Head of caudate nucleus (tissue), 42 donors: ENCODE data around the gene RAB11FIP5.

Experiments
- DNase-seq, 42 donors: peaks; one replicate each; pipeline versions ENCODE4 v3.0.0 to v3.0.0-alpha.2; 2020 to 2021; ENCODE audit warnings: mixed read lengths in 7 of 42
- intact Hi-C: fragments of 100-400 bp; cut with DNase I; formaldehyde crosslinking; loops from one replicate; pipeline ENCODE4 v1.15.0; 2022

Gene RAB11FIP5

DNA sequence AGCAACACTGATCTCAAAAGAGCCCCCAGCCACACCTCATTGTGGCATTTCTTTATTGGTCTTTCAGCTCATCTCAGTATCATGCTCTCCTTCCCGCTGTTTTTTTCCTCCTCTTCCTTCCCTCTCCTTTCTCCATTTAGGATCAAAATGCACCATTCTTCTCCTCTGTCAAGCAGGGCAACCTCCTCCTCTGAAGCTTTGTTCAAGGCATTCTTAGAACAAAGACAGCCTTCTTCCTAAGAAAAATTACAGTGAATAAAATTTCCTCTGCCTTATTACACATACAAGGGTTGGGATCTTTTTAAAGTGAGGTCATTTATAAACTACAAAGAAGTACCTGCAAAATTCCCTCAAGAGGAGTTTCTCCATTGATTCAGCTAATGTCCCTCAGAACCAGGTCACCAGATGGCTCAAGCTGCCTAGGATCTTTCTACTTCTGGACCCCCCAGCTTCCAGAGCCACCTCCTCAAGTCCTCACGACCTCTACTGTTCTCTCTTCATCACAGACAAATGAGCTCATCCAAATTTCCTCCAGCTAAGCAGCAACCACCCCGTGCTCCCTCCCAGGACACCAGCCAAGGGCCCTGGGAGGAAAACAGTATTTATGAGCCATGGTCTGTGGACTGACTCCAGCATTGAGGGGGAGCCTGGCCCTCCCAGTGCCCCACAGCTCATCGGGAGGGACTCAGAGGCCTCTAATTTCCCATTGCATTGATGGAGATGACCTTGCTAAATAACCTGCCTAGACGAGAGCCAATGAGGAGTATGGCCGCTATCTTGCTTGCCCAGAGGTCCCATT lies 59.2 kb downstream of the RAB11FIP5 start:
- peak in 25 of 42 donors; percentile 18 to 75 (median 46) for DNase-seq
- intact Hi-C loops = no loop called here

DNA sequence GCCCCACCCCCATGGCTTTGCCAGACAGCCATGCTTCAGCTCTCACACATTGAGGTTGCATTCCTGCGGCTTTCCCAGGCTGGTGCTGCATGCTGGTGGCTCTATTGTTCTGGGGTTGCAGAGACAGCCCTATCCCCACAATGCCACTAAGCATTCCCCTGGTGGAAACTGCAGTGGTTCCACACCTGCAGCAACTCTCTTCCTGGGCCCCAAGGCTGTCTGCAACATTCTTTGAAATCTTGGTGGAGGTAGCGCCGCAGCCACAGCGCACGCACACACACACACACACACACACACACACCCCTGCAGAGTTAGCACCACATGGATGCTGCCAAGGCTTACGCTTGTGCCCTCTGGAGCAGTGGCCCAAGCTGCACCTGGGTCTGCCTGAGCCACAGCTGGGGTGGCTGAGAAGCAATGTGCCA lies 62.6 kb downstream of the RAB11FIP5 start:
- DNase-seq = no peak
- intact Hi-C loops = no loop called here

DNA sequence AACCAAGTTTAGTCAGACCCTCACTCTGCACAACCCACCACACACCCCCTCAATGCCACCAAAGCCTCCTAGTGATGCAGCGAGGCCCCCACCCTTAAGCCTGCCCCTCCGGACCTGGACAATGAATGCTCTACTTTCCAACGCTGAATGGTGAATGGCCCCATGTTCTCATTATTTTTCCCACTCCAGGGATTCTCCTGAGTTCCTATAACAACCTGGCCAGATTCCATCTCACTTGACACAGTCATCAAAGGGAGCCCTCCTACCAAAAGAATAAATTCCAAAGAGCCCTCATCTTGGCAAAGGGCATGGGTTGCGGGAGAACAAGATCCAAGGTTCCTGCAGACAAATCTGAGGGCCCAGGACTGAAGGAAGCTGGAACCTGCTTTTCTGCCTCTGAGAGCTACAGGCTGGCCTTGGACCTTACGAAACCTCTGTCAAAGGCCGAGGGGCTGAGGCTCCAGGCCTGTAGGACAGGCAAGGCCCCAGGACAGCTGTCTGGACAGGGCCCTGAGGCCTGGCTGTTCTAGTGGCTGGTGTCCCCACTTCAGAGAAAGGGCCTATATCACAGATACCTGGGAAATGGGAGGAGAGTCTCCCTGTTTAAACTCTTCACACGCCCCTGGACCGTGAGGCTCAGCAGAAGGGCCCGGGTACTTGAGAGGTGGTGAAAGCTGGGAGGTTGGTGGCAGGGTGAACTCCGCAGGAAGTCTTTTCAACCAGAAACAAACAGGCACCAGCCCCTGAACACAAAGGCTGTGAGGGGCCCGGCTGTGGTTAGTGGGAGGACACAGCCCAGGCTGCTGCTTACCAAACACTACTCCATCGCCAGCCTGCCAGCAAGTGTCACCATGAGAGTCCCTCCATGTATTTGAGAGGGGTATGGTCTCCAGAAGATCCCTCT lies 68.6 kb downstream of the RAB11FIP5 start:
- intact Hi-C loops = no loop called here
- peak in 15 of 42 donors; percentile 23 to 72 (median 34) for DNase-seq

DNA sequence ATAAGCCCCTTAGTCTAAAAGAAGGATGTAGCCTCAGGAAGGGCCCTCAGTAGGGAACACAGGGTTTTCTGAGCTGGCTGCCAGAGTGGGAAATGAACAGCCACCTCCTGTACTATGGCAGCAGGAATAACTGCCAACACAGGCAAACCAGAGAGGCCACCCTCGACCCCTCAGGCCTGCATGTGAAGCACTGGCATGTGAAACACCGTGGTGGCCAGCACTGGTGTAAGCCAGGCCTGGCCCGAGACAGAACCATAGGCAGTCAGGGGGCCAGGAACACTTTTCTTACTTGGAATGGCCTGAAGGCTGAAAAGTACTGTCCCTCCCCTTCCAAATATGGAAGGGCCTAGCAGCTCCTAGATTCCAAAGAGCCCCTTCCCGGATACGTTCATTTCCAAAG lies 69.5 kb downstream of the RAB11FIP5 start:
- DNase-seq = peak in 11 of 42 donors; percentile 20 to 51 (median 43)
- intact Hi-C loops = no loop called here

DNA sequence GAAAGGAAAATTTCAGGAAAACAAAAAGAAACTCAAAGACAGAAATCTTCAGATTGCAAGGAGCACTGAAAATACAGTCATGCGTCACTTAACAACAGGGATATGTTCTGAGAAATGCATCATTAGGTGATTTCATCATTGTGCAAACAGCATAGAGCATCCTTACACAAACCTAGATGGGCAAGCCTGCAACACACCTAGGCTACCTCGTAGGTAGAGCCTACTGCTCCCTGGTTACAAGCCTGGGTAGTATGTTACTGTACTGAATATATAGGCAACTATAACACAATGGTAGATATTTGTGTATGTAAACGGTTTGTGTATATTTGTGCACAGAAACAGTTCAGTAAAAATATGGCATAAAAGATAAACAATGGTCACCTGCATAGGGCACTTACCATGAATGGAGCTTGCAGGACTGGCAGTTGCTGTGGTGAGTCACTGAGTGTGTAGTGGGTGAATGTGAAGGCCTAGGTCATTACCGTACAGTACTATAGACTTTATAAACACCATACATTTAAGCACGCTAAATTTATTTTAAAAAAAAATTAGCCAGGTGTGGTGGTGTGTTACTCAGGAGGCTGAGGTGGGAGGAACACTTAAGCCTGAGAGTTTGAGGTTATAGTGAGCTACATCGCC lies 74.7 kb downstream of the RAB11FIP5 start:
- DNase-seq = no peak
- intact Hi-C loops = no loop called here

DNA sequence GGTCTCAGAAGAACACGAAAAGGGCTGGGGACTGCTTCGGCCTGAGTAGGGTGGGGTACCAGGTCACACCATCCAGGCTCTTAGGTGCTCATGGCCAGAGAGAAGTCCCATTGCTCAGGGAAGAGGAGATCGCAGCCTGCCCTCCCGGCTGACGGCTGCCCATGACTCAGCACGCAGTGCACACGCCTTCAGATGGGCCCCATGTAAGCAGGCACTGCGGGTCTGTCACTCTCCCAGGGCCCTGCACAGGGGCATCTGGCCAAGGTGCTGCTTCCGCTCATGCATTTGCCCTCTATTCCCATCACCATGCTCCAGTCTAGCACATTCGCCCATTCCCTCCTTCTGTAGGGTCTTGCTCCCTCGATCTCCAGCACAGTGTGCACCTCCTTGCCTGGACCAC lies 76.0 kb downstream of the RAB11FIP5 start:
- DNase-seq = peak in 1 of 42 donors; percentile 61
- intact Hi-C loops = no loop called here

DNA sequence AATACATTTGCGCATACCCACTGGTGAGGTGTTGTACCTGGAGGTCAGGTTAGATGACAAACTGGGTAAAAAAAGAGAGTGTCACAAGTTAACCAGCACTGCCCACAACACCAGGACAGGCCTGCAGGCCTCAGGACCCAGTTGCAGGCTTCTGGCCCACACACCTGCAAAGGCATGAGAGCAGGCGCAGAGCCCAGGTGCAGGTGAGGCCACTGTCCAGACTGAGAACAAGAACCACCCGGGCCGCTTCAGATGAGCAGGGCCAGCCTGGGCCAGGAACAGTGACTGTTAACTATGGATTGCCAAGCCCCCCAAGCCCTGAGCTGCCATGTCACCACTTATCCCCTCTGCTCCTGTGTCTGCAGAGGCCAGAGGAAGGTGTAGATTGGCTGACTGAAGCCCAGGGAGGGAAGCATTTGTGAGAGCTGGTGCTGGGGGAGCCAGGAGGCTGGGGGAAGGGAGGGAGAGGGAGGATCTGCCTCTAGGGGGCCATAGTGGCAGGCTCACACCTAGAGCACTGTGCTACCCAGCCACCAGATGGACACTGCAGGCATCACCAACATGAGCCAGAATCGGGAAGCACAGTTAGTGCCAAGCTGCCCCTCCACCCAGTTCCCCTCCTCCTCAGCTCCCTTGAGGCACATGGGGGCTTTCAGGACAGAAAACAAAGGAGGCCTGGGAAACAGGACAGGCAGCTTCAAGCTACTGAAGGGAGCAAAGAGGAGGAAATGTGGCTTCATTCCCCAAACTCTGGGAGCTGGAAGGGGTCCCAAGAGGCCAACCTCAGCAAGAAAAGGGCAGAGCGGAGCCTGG lies 76.6 kb downstream of the RAB11FIP5 start:
- intact Hi-C loops = no loop called here
- DNase-seq = peak in 25 of 42 donors; percentile 10 to 71 (median 40)

DNA sequence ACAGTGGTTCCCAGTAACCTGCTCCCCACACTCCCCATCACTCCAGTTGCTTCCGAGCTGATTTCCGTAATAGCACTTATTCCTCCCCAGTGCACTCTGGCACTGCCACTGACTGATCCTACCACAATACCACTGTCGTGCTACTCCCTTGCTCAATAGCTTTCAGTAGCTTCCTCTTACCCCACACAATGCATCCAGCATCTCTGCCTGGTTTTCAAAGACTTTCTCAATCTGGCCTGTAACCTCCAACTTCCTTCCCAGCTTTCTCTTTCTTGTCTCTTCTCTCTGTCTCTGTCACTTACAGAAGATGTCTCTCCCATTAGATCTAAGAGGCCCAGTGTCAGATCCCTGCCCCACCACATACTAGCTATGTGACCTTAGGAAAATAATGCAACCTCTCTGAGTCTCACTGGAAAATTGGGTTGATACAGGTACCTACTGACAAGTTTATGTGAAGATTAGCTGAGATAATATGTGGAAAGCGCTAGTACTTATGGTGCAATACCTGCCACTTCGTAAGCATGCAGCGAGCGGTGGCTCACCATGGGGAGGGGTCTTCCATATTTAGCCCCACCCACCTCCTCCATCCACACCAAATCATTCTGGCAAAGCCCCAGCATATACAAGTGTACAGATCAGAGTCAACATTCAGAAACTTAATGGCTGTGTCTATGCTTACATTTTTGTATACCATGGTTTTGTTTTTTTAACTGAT lies 77.9 kb downstream of the RAB11FIP5 start:
- intact Hi-C loops = no loop called here
- no peak for DNase-seq

DNA sequence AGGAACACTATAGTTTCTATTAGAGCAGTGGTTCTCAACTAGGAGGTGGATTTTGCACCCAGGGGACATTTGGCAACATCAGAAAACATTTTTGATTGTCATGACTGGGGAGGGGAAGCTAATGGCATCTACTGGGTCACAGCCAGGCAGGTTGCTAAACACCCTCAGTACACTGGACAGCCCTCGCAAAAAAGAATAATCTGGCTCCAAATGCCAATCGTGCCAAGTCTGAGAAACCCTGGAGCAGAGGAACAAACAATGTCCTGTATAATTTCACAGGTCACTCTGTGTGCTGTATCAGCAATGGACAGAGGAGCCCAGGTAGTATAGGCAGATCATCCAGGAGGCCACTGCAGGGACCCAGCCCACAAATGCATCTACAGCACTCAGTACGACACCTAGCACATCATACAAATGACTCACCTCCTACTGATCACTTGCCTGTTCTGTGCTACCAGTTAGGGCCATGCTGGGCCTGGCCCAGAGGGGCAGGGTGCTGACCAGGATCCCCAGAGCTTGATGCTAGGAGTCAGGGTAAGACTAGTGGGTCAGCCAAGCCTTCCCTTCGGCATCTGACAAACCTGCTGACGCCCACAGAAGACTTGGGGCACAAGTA lies 78.9 kb downstream of the RAB11FIP5 start:
- intact Hi-C loops = no loop called here
- no peak for DNase-seq

DNA sequence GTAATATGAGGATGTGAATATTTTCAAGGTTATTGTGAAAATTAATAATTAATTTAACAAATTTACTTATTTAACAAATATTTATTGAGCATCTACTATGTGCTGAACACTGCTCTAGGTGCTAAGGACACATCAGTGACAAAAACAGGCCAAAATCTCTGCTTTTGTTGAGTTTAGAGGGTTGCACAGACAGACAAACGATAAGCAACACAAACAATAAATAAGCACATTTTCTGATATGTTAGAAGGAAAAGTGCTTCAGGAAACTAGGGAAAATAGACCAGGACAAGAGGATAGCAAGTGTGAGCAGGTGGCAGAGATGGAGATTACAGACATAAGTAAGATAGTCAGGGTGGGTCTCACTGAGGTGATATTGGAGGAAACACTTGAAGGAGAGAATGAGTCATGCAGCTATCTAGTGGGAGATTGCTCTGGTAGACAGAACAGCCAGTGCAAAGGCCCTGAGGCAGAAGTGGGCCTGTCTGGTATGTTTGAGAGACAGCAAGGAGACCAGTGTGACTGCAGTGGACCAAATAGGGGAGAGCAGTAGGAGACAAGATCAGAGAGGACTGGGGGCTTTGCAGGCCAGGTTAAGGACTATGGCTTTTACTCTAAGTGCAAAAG lies 79.5 kb downstream of the RAB11FIP5 start:
- intact Hi-C loops = no loop called here
- DNase-seq = no peak

DNA sequence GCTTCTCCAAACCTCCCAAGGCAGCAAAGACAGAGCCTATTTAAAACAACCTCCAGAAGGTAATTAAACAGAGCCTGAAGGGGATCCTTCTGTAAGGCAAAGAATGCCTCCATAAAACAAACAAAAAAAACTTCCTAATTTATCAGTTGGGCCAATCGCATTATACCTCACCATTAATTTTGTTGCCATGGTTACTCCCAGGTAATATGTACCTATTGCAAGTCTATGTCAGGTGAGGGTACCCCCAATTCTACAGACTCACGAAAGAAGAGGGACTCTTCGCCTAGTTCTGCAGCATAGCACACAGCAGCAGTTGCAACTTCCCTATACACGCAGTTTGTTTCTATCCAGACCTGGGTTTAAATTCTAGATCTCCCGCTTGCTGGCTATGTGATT lies 80.0 kb downstream of the RAB11FIP5 start:
- intact Hi-C loops = no loop called here
- no peak for DNase-seq

DNA sequence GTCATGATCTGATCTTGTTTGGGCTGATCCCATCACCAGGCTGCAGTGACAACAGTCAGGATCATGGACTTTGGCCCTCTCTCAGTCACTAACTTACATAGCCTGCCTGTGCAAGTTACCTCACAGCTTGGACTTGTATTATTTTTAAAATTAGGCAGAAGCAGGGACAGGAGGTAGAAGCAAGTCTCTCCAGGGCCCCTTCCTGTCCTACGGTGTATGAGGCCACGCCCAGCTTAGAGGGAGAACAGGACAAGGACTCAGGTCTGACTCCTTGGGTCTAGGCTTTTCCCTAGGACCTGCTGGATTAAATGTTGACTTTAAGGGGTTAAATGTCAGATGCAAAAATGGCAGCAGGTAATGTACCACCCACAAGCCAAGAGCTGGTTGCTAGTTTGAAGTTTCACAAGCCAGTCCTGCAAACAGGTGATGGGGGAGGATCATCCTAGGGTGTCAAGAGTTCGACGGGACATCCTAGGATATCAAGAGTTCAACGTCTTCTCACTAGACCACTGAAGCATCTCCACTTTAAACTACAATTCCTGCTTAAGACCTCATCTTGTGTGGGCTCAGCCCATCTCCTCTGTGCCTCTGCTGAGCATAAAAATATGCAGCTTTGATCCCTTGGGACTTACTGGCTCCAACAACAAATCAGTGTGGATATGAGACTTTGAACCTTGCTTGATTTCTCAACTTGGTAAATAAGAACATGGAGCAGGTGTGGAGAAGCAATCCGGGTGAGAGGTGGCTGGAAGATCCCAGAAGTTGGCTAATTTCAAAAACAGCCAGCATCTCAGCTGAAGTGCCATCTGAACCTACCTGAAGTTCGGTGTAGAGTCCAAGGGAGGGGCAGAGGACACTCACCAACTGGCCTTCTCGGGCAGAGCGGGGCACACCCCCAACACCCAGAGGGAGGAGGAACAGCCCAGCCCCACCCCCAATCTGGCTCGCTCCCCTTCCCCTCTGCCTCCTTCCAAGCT lies 80.7 kb downstream of the RAB11FIP5 start:
- intact Hi-C loops = no loop called here

DNA sequence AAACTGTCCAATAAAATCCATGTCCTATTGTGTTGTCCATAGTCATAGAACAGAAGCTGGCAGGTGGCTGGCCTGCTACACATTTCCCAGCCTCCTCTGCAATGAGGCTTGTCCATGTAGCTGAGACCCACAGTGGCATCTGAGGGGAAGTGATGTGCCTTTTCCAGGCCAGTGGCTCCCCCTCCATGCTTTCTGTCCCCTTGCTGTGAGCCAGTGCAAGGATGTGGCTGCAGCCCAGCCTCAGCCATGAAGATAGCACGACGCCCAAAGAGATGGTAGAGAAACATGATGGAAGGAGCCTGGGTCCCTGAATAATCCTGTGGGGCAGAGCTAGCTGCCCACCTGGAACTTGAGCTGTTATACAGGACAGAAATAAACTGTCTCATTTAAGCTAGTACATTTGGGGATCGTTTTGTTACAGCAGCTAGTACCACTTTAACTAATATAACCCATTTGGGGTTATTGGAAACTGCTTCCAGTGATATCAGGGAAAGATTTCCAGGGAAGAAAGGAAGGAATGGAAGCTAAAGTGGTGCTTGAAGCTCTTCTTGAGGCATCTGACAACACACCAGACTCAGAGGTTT lies 81.6 kb downstream of the RAB11FIP5 start:
- no peak for DNase-seq
- intact Hi-C loops = no loop called here

More for the DNA sequence above, 80.7 kb downstream of the RAB11FIP5 start:
- no peak for DNase-seq

DNA sequence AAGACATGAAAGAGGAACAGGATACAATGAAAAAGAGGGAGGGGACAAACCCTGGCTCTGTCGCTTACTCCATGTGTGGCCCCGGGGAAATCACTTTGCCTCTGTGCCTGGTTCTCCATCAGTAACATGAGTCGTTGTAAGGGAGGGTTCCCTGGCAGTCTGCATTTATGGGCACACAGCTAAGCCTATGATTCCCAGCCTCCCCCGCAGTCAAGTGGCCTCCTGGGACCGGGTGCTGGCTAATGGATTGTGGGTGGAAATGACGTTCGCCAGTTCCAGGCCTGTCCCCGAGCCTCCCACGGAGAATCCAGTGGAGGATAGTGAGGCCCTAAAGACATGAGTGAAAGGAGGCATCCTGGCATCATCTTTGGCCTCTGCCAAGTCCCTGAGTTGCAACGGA lies 83.9 kb downstream of the RAB11FIP5 start:
- no peak for DNase-seq
- intact Hi-C loops = no loop called here

DNA sequence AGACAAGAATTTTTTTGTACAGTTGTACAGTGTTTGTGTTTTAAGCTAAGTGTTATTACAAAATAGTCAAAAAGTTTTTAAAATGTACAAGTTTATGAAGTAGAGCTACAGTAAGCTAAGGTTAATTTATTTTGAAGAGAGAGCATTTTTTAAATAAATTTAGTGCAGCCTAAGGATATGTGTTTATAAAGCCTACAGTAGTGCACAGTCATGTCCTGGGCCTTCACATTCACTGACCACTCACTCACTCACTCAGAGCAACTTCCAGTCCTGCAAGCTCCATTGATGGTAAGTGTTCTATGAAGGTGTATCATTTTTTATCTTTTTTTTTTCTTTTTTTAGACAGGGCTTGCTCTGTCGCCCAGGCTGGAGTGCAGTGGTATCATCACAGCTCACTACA lies 85.4 kb downstream of the RAB11FIP5 start:
- intact Hi-C loops = no loop called here
- DNase-seq = no peak

DNA sequence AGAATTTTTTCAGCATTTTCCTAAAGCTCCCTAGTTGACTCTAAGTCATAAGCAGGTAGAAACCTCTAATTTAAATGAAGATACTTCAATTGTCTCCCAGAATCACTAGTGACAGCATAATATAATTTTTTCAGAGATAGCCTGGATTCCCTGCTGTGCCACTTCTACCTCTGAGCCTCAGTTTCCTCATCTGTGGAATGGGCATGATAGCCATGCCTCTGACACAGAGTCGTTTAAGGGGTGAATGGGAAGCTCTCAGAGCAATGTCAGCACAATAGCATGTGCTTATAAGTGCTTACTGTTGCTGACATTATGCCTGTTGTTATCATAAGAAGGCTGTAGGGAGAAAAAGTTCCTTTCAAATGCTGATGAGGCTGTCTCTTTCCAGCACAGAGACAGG lies 89.3 kb downstream of the RAB11FIP5 start:
- intact Hi-C loops = no loop called here
- no peak for DNase-seq
